Measurements from ENCODE around the gene SDK1.
A peak's percentile ranks its signal among the peaks of the same experiment; 100 is the strongest.

The SDK1 gene

GRCh38 chr7:4149645-4150044, 848.6 kb downstream of the SDK1 start:
- Mint-ChIP-seq H3K4me3 (no peak overlapping the region), H3K27me3 (peaks cover 12% of the 10 kb centered on the region), H3K27ac (no peak overlapping the region), H3K9me3 (no peaks in the 10 kb centered on the region), H3K4me1 (ENCODE audit: low read depth) (no peaks in the 10 kb centered on the region), H3K36me3 (ENCODE audit: low read depth) (no peaks in the 10 kb centered on the region)
- DNase-seq = no peak

- H3K27me3 Mint-ChIP-seq = peaks cover 4% of the 10 kb centered on the region
- no peak overlapping the region for H3K27ac Mint-ChIP-seq
- no peak overlapping the region for H3K4me3 Mint-ChIP-seq
- no peaks in the 10 kb centered on the region for H3K9me3 Mint-ChIP-seq
- no peaks in the 10 kb centered on the region for H3K36me3 Mint-ChIP-seq (ENCODE audit: low read depth)
- no peak for DNase-seq
- H3K4me1 Mint-ChIP-seq (ENCODE audit: low read depth) = no peaks in the 10 kb centered on the region
These were observed 849.7 kb downstream of the SDK1 start for GRCh38 chr7:4150731-4151130.

DNA sequence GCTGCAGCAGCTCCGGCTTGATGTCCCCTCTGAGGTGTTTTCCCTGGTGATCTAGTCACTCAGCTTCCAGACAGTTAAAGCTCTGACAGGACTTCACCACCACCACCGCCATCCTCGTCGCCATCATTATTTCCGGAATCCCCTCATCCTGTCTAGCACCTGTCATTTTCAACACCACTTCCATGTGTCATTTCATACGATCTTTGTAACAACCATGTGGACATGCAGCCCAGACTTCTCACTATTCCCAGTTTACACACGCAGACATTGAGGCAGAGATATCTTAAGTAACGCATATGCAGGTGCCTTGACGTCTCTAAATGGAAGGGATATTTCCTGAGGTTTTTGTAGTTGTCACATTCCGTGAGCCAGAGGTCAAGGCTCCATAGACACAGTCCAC, 850.5 kb downstream of the SDK1 start:
- no peak overlapping the region for H3K4me3 Mint-ChIP-seq
- H3K4me1 Mint-ChIP-seq (ENCODE audit: low read depth) = no peaks in the 10 kb centered on the region
- no peak for DNase-seq
- H3K9me3 Mint-ChIP-seq = no peaks in the 10 kb centered on the region
- no peak overlapping the region for H3K27ac Mint-ChIP-seq
- no peaks in the 10 kb centered on the region for H3K36me3 Mint-ChIP-seq (ENCODE audit: low read depth)
- H3K27me3 Mint-ChIP-seq = no peaks in the 10 kb centered on the region

- no peak overlapping the region for H3K27ac Mint-ChIP-seq
- H3K27me3 Mint-ChIP-seq = no peaks in the 10 kb centered on the region
- H3K4me3 Mint-ChIP-seq = no peak overlapping the region
- no peaks in the 10 kb centered on the region for H3K9me3 Mint-ChIP-seq
- H3K36me3 Mint-ChIP-seq (ENCODE audit: low read depth) = no peaks in the 10 kb centered on the region
- DNase-seq = no peak
- H3K4me1 Mint-ChIP-seq (ENCODE audit: low read depth) = no peaks in the 10 kb centered on the region
These were observed 851.0 kb downstream of the SDK1 start for GRCh38 chr7:4151926-4152549.

DNA sequence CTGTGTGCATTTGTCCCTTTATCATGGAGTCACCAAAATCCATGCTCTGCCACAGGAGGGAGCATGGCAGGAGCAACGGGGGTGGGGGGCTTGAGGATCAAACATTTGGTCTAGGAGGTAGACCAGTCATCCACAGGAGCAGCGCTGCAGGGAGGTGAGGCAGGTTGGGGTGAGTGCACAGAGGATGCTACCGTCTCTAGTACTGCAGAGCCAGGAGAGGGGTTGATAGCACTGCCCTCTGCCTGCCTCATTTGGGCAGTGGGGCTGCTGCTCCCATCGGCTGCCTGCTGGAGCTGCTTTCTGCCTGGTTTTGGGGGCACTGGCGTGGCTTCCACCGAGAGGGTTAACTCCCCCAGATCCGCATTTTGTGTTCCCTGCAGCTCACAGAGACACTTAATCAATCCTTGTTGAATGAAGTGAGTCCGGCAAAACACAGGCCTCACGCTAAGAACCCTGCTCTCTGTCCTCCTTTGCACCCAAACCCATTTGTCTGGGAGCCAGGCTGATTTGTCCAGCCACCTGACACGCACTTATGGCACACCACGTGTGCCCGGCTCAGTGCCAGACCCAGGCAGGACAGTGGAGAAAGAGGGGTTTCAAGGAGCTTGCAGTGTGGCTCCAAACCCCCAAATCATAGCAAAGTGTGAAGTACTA, 854.0 kb downstream of the SDK1 start:
- H3K27me3 Mint-ChIP-seq = no peaks in the 10 kb centered on the region
- DNase-seq = no peak
- no peaks in the 10 kb centered on the region for H3K9me3 Mint-ChIP-seq
- no peak overlapping the region for H3K4me3 Mint-ChIP-seq
- no peaks in the 10 kb centered on the region for H3K36me3 Mint-ChIP-seq (ENCODE audit: low read depth)
- no peak overlapping the region for H3K27ac Mint-ChIP-seq
- H3K4me1 Mint-ChIP-seq (ENCODE audit: low read depth) = no peaks in the 10 kb centered on the region

GRCh38 chr7:4156190-4156589, 855.1 kb downstream of the SDK1 start:
- H3K4me1 Mint-ChIP-seq (ENCODE audit: low read depth) = no peaks in the 10 kb centered on the region
- no peaks in the 10 kb centered on the region for H3K36me3 Mint-ChIP-seq (ENCODE audit: low read depth)
- H3K27ac Mint-ChIP-seq = no peak overlapping the region
- H3K4me3 Mint-ChIP-seq = no peak overlapping the region
- no peak for DNase-seq
- H3K27me3 Mint-ChIP-seq = no peaks in the 10 kb centered on the region
- no peaks in the 10 kb centered on the region for H3K9me3 Mint-ChIP-seq

DNA sequence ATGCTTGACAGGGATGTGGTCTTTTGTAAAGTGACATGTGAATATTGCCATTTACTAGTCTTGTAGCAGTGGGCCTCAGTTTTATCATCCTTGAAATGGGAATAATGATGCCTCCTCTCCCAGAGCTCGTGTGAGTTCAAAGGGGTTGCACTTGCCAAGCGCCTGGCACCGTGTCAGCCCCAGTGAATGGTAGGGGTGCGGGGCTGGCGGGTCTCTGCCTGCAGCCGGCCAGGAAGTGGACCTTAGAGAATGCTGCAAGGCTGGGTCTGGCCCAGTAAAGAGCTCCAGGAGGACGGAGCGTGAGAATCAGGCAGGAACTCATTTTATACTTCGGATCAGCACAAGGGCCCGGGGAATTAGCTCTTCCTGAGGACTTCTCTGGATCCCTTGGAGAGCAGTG, 856.6 kb downstream of the SDK1 start:
- no peaks in the 10 kb centered on the region for H3K9me3 Mint-ChIP-seq
- no peak overlapping the region for H3K27ac Mint-ChIP-seq
- no peaks in the 10 kb centered on the region for H3K4me1 Mint-ChIP-seq (ENCODE audit: low read depth)
- no peak overlapping the region for H3K4me3 Mint-ChIP-seq
- H3K36me3 Mint-ChIP-seq (ENCODE audit: low read depth) = no peaks in the 10 kb centered on the region
- no peaks in the 10 kb centered on the region for H3K27me3 Mint-ChIP-seq
- DNase-seq = no peak

- no peak for DNase-seq
- Mint-ChIP-seq H3K9me3 (no peaks in the 10 kb centered on the region), H3K4me3 (no peak overlapping the region), H3K36me3 (ENCODE audit: low read depth) (no peaks in the 10 kb centered on the region), H3K4me1 (ENCODE audit: low read depth) (no peaks in the 10 kb centered on the region), H3K27ac (no peak overlapping the region), H3K27me3 (no peaks in the 10 kb centered on the region)
These were observed 857.5 kb downstream of the SDK1 start for GRCh38 chr7:4158441-4159153.

DNA sequence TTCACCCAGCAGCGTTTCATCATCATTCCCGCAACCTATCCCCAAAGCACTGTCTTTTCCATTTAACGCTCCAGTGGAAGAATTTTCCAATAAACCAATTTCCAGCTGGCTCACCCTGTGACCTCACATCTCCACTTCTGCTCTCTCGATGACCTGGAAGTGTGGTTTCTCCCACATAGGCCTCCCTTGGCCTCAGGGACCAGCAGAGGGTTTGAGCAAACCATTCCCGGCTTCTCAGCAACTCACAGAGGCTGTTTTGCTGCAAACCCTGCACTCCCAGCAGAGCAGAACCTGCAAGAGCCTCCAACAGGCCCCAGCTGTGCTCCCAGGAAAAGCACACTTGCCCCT, 858.1 kb downstream of the SDK1 start:
- DNase-seq = no peak
- Mint-ChIP-seq H3K4me3 (no peak overlapping the region), H3K9me3 (no peaks in the 10 kb centered on the region), H3K27ac (no peak overlapping the region), H3K4me1 (ENCODE audit: low read depth) (no peaks in the 10 kb centered on the region), H3K36me3 (ENCODE audit: low read depth) (no peaks in the 10 kb centered on the region), H3K27me3 (no peaks in the 10 kb centered on the region)

- Mint-ChIP-seq H3K4me3 (no peak overlapping the region), H3K9me3 (no peaks in the 10 kb centered on the region), H3K4me1 (ENCODE audit: low read depth) (no peaks in the 10 kb centered on the region), H3K36me3 (ENCODE audit: low read depth) (no peaks in the 10 kb centered on the region), H3K27ac (no peak overlapping the region), H3K27me3 (no peaks in the 10 kb centered on the region)
- DNase-seq = no peak
These were observed 858.9 kb downstream of the SDK1 start for GRCh38 chr7:4159761-4160554.

- no peak overlapping the region for H3K4me3 Mint-ChIP-seq
These were observed 862.0 kb downstream of the SDK1 start for GRCh38 chr7:4162884-4163564.

GRCh38 chr7:4163565-4164203, 862.6 kb downstream of the SDK1 start:
- no peak for DNase-seq
- H3K9me3 Mint-ChIP-seq = no peaks in the 10 kb centered on the region

More at GRCh38 chr7:4162884-4163564, 862.0 kb downstream of the SDK1 start:
- no peaks in the 10 kb centered on the region for H3K27me3 Mint-ChIP-seq
- H3K27ac Mint-ChIP-seq = no peak overlapping the region
- no peaks in the 10 kb centered on the region for H3K9me3 Mint-ChIP-seq
- H3K4me1 Mint-ChIP-seq (ENCODE audit: low read depth) = no peaks in the 10 kb centered on the region
- DNase-seq = no peak
- H3K36me3 Mint-ChIP-seq (ENCODE audit: low read depth) = no peaks in the 10 kb centered on the region

DNA sequence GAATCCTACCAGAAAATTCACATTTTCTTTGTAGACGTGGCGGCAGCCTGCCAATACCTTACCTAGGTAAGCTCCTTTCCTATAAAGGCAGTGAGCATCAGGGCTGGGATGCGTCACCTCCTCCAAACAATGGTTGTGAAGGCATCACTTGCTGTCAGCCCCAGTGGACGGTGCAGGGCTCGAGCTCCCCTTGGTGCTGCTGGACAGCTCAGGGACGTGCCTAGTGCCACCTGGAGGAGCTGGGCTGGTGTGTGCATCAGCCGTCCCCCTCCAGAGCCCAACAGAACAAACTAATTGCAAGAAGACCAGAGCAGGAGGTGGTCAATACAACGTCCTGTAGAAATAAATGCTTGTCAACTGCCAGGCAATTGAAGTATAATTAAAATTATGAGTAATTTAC, 863.5 kb downstream of the SDK1 start:
- no peaks in the 10 kb centered on the region for H3K36me3 Mint-ChIP-seq (ENCODE audit: low read depth)
- no peak for DNase-seq
- peak overlapping the region; percentile 34 for H3K27ac Mint-ChIP-seq
- H3K4me1 Mint-ChIP-seq (ENCODE audit: low read depth) = no peaks in the 10 kb centered on the region
- H3K9me3 Mint-ChIP-seq = no peaks in the 10 kb centered on the region
- no peaks in the 10 kb centered on the region for H3K27me3 Mint-ChIP-seq
- H3K4me3 Mint-ChIP-seq = no peak overlapping the region

More at GRCh38 chr7:4163565-4164203, 862.6 kb downstream of the SDK1 start:
- Mint-ChIP-seq H3K36me3 (ENCODE audit: low read depth) (no peaks in the 10 kb centered on the region), H3K4me3 (no peak overlapping the region), H3K27ac (no peak overlapping the region), H3K27me3 (no peaks in the 10 kb centered on the region), H3K4me1 (ENCODE audit: low read depth) (no peaks in the 10 kb centered on the region)

DNA sequence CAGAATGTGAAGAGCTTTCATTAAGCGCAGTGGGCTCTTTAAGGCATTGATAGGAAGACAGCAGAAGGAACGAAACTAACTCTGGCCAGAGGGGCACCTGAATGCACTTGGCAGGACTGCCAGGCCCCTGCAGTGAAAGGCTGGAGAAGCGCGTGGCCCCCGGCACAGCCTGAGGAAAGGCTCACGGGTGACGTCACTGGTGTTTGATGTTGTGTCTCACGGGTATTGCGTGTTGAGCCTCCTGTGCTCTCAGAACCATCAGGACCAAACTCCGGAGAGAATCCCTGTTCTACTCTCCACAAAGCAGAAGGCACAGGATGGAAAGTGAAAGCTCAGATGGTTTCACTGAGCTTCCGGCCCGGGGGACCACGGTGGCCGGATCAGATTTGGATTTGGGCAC, 865.3 kb downstream of the SDK1 start:
- no peak overlapping the region for H3K4me3 Mint-ChIP-seq
- H3K27ac Mint-ChIP-seq = no peak overlapping the region
- no peaks in the 10 kb centered on the region for H3K9me3 Mint-ChIP-seq
- H3K36me3 Mint-ChIP-seq (ENCODE audit: low read depth) = no peaks in the 10 kb centered on the region
- H3K27me3 Mint-ChIP-seq = no peaks in the 10 kb centered on the region
- DNase-seq = no peak
- no peaks in the 10 kb centered on the region for H3K4me1 Mint-ChIP-seq (ENCODE audit: low read depth)
